HEK293 (cell line): ENCODE data around the gene CEP85.

Source experiments
- CTCF ChIA-PET: fragments of 350-600 bp; formaldehyde crosslinking; extraction: SDS; loops from one replicate; lab custom pipeline; 2021; ENCODE audit warnings: antibody characterized with exemption; lab: Yijun Ruan, JAX
- POLR2A ChIA-PET: fragments of 300-600 bp; formaldehyde crosslinking; extraction: SDS; loops from one replicate; lab custom pipeline; 2020; ENCODE audit warnings: antibody characterized with exemption, inconsistent platforms; lab: Yijun Ruan, JAX
- H3K27ac ChIP-seq: fragments of 200-500 bp; sonication (Bioruptor generic); 2 replicates; pipeline ENCODE4 v1.5.1; 2014; ENCODE audit warnings: low read depth, low read length, control low read depth, inconsistent platforms; ENCODE audit errors: extremely low read depth
- H3K36me3 ChIP-seq, 2 experiments: fragments of 200-500 bp in 1 of 2; sonication (Bioruptor generic) in 1 of 2; 1 replicate in 1 of 2; 2 replicates in 1 of 2; pipeline ENCODE4 v1.5.1; 2014 to 2017; ENCODE audit warnings: inconsistent platforms in 2 of 2, low read length in 2 of 2; ENCODE audit not compliant: control insufficient read depth in 2 of 2, insufficient read depth in 1 of 2
- H3K4me1 ChIP-seq: fragments of 200-500 bp; sonication (Bioruptor generic); 2 replicates; pipeline ENCODE4 v1.5.1; 2014; ENCODE audit warnings: mild to moderate bottlenecking, low read length, inconsistent platforms; ENCODE audit not compliant: control insufficient read depth, insufficient read depth
- H3K4me3 ChIP-seq: 2 replicates; pipeline ENCODE4 v1.5.1; 2011; ENCODE audit warnings: low read depth, mild to moderate bottlenecking, control low read depth, low read length, moderate library complexity
- H3K9me3 ChIP-seq: fragments of 200-500 bp; sonication (Bioruptor generic); 2 replicates; pipeline ENCODE4 v1.5.1; 2014; ENCODE audit warnings: low read depth, low read length, inconsistent platforms; ENCODE audit not compliant: control insufficient read depth, insufficient read depth
- FEZF1 ChIP-seq: fragments of 450-650 bp; formaldehyde crosslinking; IDR thresholded peaks from 2 replicates; pipeline ENCODE4 v1.5.1; 2016; ENCODE audit warnings: missing biosample characterization, missing genetic modification characterization
- HOXA7 ChIP-seq: sonication (generic); formaldehyde crosslinking; IDR thresholded peaks from 2 replicates; pipeline ENCODE4 v1.8.1; 2022; ENCODE audit warnings: missing genetic modification reagents, borderline replicate concordance
- HOXC10 ChIP-seq: sonication (generic); formaldehyde crosslinking; IDR thresholded peaks from 2 replicates; pipeline ENCODE4 v1.8.1; 2023; ENCODE audit warnings: mild to moderate bottlenecking, missing genetic modification reagents
- HOXD13 ChIP-seq: sonication (generic); formaldehyde crosslinking; IDR thresholded peaks from 2 replicates; pipeline ENCODE4 v1.8.0; 2022; ENCODE audit warnings: missing genetic modification reagents, borderline replicate concordance
- IKZF3 ChIP-seq: fragments of 450-650 bp; IDR thresholded peaks from 2 replicates; pipeline ENCODE4 v1.5.0; 2018; ENCODE audit warnings: missing biosample characterization, mild to moderate bottlenecking, missing genetic modification characterization, moderate library complexity
- KLF16 ChIP-seq: fragments of 450-650 bp; formaldehyde crosslinking; IDR thresholded peaks from 2 replicates; pipeline ENCODE4 v1.5.1; 2017; ENCODE audit warnings: missing biosample characterization, missing genetic modification characterization
- MZF1 ChIP-seq: fragments of 450-650 bp; formaldehyde crosslinking; IDR thresholded peaks from 2 replicates; pipeline ENCODE4 v1.5.1; 2017; ENCODE audit warnings: missing biosample characterization, missing genetic modification characterization, borderline replicate concordance
- PRDM1 ChIP-seq: fragments of 450-650 bp; formaldehyde crosslinking; IDR thresholded peaks from 2 replicates; pipeline ENCODE4; 2016; ENCODE audit warnings: missing biosample characterization, missing genetic modification characterization
- SALL2 ChIP-seq: fragments of 450-650 bp; formaldehyde crosslinking; IDR thresholded peaks from 2 replicates; pipeline ENCODE4 v1.5.0; 2017; ENCODE audit warnings: missing biosample characterization, mild to moderate bottlenecking, missing genetic modification characterization, borderline replicate concordance
- WT1 ChIP-seq: fragments of 450-650 bp; formaldehyde crosslinking; IDR thresholded peaks from 2 replicates; pipeline ENCODE4 v1.5.1; 2016; ENCODE audit warnings: missing biosample characterization, missing genetic modification characterization
- ZBTB44 ChIP-seq: fragments of 450-650 bp; IDR thresholded peaks from 2 replicates; pipeline ENCODE4 v1.5.1; 2018; ENCODE audit warnings: missing biosample characterization, mild to moderate bottlenecking, missing genetic modification characterization
- ZFP37 ChIP-seq: fragments of 450-650 bp; formaldehyde crosslinking; IDR thresholded peaks from 2 replicates; pipeline ENCODE4 v1.5.1; 2016; ENCODE audit warnings: missing biosample characterization, missing genetic modification characterization
- ZNF133 ChIP-seq: fragments of 450-650 bp; formaldehyde crosslinking; IDR thresholded peaks from 2 replicates; pipeline ENCODE4 v1.5.1; 2016; ENCODE audit warnings: missing biosample characterization, missing genetic modification characterization
- ZNF174 ChIP-seq: fragments of 450-650 bp; formaldehyde crosslinking; IDR thresholded peaks from 2 replicates; pipeline ENCODE4 v1.5.0; 2017; ENCODE audit warnings: missing biosample characterization, mild to moderate bottlenecking, missing genetic modification characterization
- ZNF2 ChIP-seq: fragments of 450-650 bp; formaldehyde crosslinking; IDR thresholded peaks from 2 replicates; pipeline ENCODE4 v1.5.1; 2016; ENCODE audit warnings: missing biosample characterization, missing genetic modification characterization
- ZNF274 ChIP-seq, 2 experiments: fragments of 200-500 bp in 1 of 2; fragments of 450-650 bp in 1 of 2; sonication (Bioruptor generic) in 1 of 2; formaldehyde crosslinking in 1 of 2; IDR thresholded peaks; 2 replicates each; pipeline versions ENCODE4 v1.5.1 to v1.6.1; 2014 to 2016; ENCODE audit warnings: borderline replicate concordance in 1 of 2, inconsistent platforms in 1 of 2, low read length in 1 of 2, missing biosample characterization in 1 of 2, missing genetic modification characterization in 1 of 2
- ZNF280C ChIP-seq: fragments of 450-650 bp; formaldehyde crosslinking; IDR thresholded peaks from 2 replicates; pipeline ENCODE4 v1.5.1; 2016; ENCODE audit warnings: missing biosample characterization, missing genetic modification characterization
- ZNF324 ChIP-seq: fragments of 450-650 bp; formaldehyde crosslinking; IDR thresholded peaks from 2 replicates; pipeline ENCODE4 v1.5.1; 2016; ENCODE audit warnings: missing biosample characterization, missing genetic modification characterization
- ZNF335 ChIP-seq: fragments of 450-650 bp; formaldehyde crosslinking; conservative IDR thresholded peaks from 2 replicates; pipeline ENCODE4 v1.5.1; 2016; ENCODE audit warnings: missing biosample characterization, missing genetic modification characterization
- ZNF341 ChIP-seq: fragments of 450-650 bp; formaldehyde crosslinking; IDR thresholded peaks from 2 replicates; pipeline ENCODE4; 2016; ENCODE audit warnings: low read depth, missing biosample characterization, missing genetic modification characterization
- ZNF433 ChIP-seq: fragments of 450-650 bp; formaldehyde crosslinking; IDR thresholded peaks from 2 replicates; pipeline ENCODE4 v1.5.1; 2016; ENCODE audit warnings: missing biosample characterization, missing genetic modification characterization, low read depth
- ZNF488 ChIP-seq: fragments of 450-650 bp; formaldehyde crosslinking; IDR thresholded peaks from 2 replicates; pipeline ENCODE4 v1.5.1; 2016; ENCODE audit warnings: missing biosample characterization, missing genetic modification characterization
- ZNF529 ChIP-seq: fragments of 450-650 bp; formaldehyde crosslinking; IDR thresholded peaks from 2 replicates; pipeline ENCODE4 v1.5.1; 2017; ENCODE audit warnings: missing genetic modification characterization, missing biosample characterization; ENCODE audit not compliant: insufficient replicate concordance
- ZNF624 ChIP-seq: fragments of 450-650 bp; formaldehyde crosslinking; IDR thresholded peaks from 2 replicates; pipeline ENCODE4 v1.5.1; 2017; ENCODE audit warnings: missing biosample characterization, missing genetic modification characterization
- ZNF704 ChIP-seq: fragments of 450-650 bp; formaldehyde crosslinking; IDR thresholded peaks from 2 replicates; pipeline ENCODE4 v1.5.1; 2016; ENCODE audit warnings: missing biosample characterization, missing genetic modification characterization
- TF ChIP-seq, protein P1 (sequence below): fragments of 450-650 bp; formaldehyde crosslinking; IDR thresholded peaks from 2 replicates; pipeline ENCODE4 v1.5.1; 2016; ENCODE audit warnings: missing biosample characterization, missing genetic modification characterization

The CEP85 gene

GRCh38 chr1:26276432-26276838 is 42.4 kb downstream of the CEP85 start (continued):
- no peak for TF ChIP-seq ZNF624
- TF ChIP-seq ZNF174 (tag by site-specific recombination) = no peak
- TF ChIP-seq ZNF2 (tag by site-specific recombination) = no peak
- TF ChIP-seq ZNF274 (IDR thresholded peaks at IDR 0.05; ENCODE audit: low read length) = no peak
- TF ChIP-seq ZNF274 (tag by site-specific recombination; IDR thresholded peaks at IDR 0.05; ENCODE audit: borderline replicate concordance) = no peak
- no peak for TF ChIP-seq WT1 (tag by site-specific recombination)
- no peak for TF ChIP-seq ZBTB44 (tag by site-specific recombination)

DNA sequence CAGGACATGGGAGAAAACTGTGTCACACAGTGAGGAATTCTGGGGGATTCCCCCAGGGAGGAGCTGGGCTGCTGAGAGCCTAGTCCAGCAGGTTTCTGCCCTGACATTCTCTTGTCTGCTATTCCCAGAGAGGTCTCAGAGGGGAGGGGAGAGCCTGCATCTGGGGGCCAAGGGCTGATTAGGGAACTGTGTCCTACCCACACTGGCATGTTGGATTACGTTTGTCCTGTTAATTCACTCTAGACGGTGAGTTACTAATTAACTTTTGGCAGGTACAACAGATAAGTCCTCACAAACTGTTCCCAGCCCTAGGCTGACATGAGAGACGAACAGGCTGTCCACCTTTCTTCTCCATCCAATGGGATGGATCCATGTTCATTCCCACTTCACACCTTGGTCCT is 43.3 kb downstream of the CEP85 start:
- H3K4me1 ChIP-seq = 0 out of 2 replicates have a peak, but pooled peaks cover 3% of the 10 kb centered on the region
- H3K9me3 ChIP-seq = no peaks in the 10 kb centered on the region
- ChIA-PET CTCF (interaction anchor here (0.7 to 5.1 kb wide), 11 partner anchors 8 to 241 kb away, joined by 3 to 50 read pairs (median 6); no protein-coding TSS in a partner anchor), POLR2A (no interaction called here)
- H3K4me3 ChIP-seq = no peak overlapping the region
- peaks cover 8 to 68% of the 10 kb centered on the region in 2 experiments; a peak in 1 of 3 replicates for H3K36me3 ChIP-seq
- H3K27ac ChIP-seq = no peak overlapping the region
- TF ChIP-seq, protein P1, sequence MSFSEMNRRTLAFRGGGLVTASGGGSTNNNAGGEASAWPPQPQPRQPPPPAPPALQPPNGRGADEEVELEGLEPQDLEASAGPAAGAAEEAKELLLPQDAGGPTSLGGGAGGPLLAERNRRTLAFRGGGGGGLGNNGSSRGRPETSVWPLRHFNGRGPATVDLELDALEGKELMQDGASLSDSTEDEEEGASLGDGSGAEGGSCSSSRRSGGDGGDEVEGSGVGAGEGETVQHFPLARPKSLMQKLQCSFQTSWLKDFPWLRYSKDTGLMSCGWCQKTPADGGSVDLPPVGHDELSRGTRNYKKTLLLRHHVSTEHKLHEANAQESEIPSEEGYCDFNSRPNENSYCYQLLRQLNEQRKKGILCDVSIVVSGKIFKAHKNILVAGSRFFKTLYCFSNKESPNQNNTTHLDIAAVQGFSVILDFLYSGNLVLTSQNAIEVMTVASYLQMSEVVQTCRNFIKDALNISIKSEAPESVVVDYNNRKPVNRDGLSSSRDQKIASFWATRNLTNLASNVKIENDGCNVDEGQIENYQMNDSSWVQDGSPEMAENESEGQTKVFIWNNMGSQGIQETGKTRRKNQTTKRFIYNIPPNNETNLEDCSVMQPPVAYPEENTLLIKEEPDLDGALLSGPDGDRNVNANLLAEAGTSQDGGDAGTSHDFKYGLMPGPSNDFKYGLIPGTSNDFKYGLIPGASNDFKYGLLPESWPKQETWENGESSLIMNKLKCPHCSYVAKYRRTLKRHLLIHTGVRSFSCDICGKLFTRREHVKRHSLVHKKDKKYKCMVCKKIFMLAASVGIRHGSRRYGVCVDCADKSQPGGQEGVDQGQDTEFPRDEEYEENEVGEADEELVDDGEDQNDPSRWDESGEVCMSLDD = no peak
- TF ChIP-seq ZNF433 (tag by site-specific recombination) (no peak), SALL2 (tag by site-specific recombination) (no peak), PRDM1 (tag by site-specific recombination) (no peak), ZNF335 (tag by site-specific recombination) (no peak), ZNF133 (tag by site-specific recombination) (no peak), HOXA7 (CRISPR knock-in tag) (no peak)

DNA sequence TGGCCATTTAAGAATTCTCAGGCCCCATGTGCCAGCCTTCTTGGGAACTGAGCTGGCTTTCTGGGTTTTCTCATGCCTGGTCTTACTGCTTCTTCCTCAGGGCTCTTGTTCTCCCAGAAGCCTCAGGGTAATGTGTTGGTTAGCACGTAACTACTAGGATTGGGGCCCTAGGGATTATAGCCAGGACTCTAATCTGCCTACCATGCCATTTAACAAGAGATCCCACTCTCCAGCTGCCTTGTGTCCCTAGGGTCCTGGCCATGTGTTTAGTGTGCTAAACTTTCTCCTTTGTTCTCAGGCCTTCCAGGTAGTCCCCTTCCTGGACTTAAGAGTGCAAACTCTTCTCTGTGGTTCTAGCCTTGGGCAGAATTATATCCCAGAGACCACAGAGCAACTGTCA is 43.7 kb downstream of the CEP85 start:
- ChIA-PET CTCF (interaction anchor here (0.7 to 5.1 kb wide), 9 partner anchors 8 to 242 kb away, joined by 3 to 50 read pairs (median 6); no protein-coding TSS in a partner anchor), POLR2A (no interaction called here)
- no peak overlapping the region for H3K27ac ChIP-seq
- H3K36me3 ChIP-seq = peaks cover 6 to 69% of the 10 kb centered on the region in 2 experiments; a peak in 1 of 3 replicates
- no peaks in the 10 kb centered on the region for H3K9me3 ChIP-seq
- H3K4me1 ChIP-seq = 0 out of 2 replicates have a peak, but pooled peaks cover 3% of the 10 kb centered on the region
- H3K4me3 ChIP-seq = no peak overlapping the region
- TF ChIP-seq FEZF1 (tag by site-specific recombination) (no peak), ZNF488 (tag by site-specific recombination) (no peak), HOXC10 (no peak), ZNF529 (no peak), ZNF280C (tag by site-specific recombination) (no peak), ZNF324 (tag by site-specific recombination) (no peak), KLF16 (no peak), HOXD13 (CRISPR knock-in tag) (no peak), MZF1 (tag by site-specific recombination) (no peak), ZNF341 (tag by site-specific recombination) (no peak), ZFP37 (no peak), HOXA7 (CRISPR knock-in tag) (no peak), IKZF3 (tag by site-specific recombination) (no peak), ZNF704 (no peak)
